ELR (cell line): ENCODE measurements around the gene ILF2.
"Not testable (repeated sequence)": the region's sequence is repeated elsewhere in the genome, so short reads cannot be mapped to it uniquely, and the experiment has no call there.

Source experiments
- DNase-seq: peaks from one replicate; pipeline ENCODE4 v3.0.0-alpha.2; 2015; ENCODE audit warnings: low read depth

ILF2 gene

GRCh38 chr1:153679337-153680119, 8.7 kb upstream of the ILF2 start:
- DNase-seq, result peak; percentile 30

GRCh38 chr1:153678519-153679336, 7.9 kb upstream of the ILF2 start, which contains the start of gene NPR1:
TSS of gene NPR1 (plus strand) at chr1:153678688. CDS start at chr1:153679109, 421 bp downstream.
- DNase-seq, result peak; percentile 52

GRCh38 chr1:153677718-153678518, 7.1 kb upstream of the ILF2 start:
- DNase-seq, result peak; percentile 61

- DNase-seq, result no peak
These were observed 2.7 kb upstream of the ILF2 start for GRCh38 chr1:153673511-153673910.

GRCh38 chr1:153671628-153672353, 998 bp upstream of the ILF2 start:
- DNase-seq, result peak; percentile 85

GRCh38 chr1:153670257-153670858, 435 bp downstream of the ILF2 start:
- DNase-seq, result peak; percentile 33

GRCh38 chr1:153669606-153670005, 1.2 kb downstream of the ILF2 start:
- DNase-seq, result no peak

- not testable (repeated sequence) for DNase-seq
These were observed 2.1 kb downstream of the ILF2 start for GRCh38 chr1:153668672-153669071.

GRCh38 chr1:153667439-153667838, 3.4 kb downstream of the ILF2 start:
- DNase-seq, result no peak

- peak; percentile 71 for DNase-seq
These were observed 7.6 kb downstream of the ILF2 start for GRCh38 chr1:153663211-153663610.

GRCh38 chr1:153662269-153662668, 8.5 kb downstream of the ILF2 start:
- DNase-seq, result no peak

- no peak for DNase-seq
These were observed 9.6 kb downstream of the ILF2 start for GRCh38 chr1:153661111-153661708.

- no peak for DNase-seq
These were observed 11.1 kb downstream of the ILF2 start for GRCh38 chr1:153659656-153660055.

GRCh38 chr1:153659175-153659534, 11.6 kb downstream of the ILF2 start:
- DNase-seq, result no peak

- peak; percentile 90 for DNase-seq
These were observed 12.2 kb downstream of the ILF2 start, which contains the start of gene SNAPIN for GRCh38 chr1:153658400-153659174. TSS of gene SNAPIN (plus strand) at chr1:153658703. CDS start at chr1:153658744, 41 bp downstream.

- DNase-seq, result no peak
These were observed 15.5 kb downstream of the ILF2 start for GRCh38 chr1:153655333-153655732.

- DNase-seq, result peak; percentile 80
These were observed 17.8 kb downstream of the ILF2 start for GRCh38 chr1:153652805-153653500.

GRCh38 chr1:153651771-153652170, 19.0 kb downstream of the ILF2 start:
- no peak for DNase-seq

GRCh38 chr1:153649863-153650235, 20.9 kb downstream of the ILF2 start:
- DNase-seq, result no peak
